G401 (cell line): ENCODE data around the gene LGI1. TPM values are rescaled to one million over a fixed set of nuclear protein-coding genes. Genes with fewer than 3 reads are reported as not detected.

ENCODE experiments used
- DNase-seq: peaks from one replicate; pipeline ENCODE4 v3.0.0-alpha.2; 2015; ENCODE audit warnings: low spot score
- in situ Hi-C: cut with HindIII; loops from 2 replicates; pipeline ENCODE4 v1.10.0; 2016; ENCODE audit warnings: low sequenced_read_pairs, mixed read lengths
- total RNA-seq: library from RNA; depleted of rRNA; stranded (reverse); fragments of >200 nt; shearing (Covaris generic); gene quantifications from 2 replicates; pipeline ENCODE4 v1.2.3, GENCODE V29; 2014; rRNA removed

Gene LGI1
- total RNA-seq, 1 experiment from 2014 or later, result 92.7 TPM

DNA sequence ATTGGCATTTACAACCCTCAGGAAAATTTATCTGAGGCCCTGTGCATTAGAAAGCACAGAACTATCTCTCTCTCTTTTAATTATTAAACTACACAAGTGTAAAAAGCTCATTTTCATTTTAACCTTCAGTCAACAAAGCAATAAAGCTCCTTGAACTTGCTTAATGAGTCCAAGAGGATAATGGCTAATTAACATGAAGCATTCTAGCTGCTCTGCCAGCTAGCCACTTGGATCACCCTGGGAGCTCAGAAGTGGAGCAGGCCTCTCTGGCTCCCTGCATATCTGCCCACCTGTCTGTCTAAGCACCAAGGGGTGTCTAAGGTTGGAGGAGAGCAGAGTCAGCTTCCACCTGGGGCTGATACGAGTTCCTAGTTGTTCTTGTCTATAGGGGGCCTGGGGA, 80.1 kb downstream of the LGI1 start:
- DNase-seq, result peak; percentile 47
- in situ Hi-C loops, result no loop called here

DNA sequence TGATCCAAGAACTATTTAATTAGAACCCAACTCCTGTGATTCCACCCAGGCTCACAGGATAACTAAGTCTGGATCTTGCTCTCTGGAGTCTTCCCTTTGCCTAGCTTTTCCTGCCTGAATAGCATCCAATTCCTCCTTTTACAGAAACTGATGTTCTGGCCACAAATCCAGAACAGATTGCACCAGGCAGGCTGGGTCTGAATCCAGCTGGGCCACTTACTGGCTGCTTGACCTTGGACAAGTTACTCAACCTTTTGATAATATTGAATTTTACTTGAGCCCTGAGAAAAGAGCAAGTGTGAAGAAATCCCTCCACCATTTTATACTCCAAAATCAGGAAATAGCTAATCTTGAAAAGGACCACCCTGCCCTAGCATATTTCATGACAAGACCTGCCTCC, 80.5 kb downstream of the LGI1 start:
- in situ Hi-C loops, result no loop called here

GRCh38 chr10:93841961-93842360, 84.2 kb downstream of the LGI1 start:
- in situ Hi-C loops, result no loop called here
- no peak for DNase-seq

More for the DNA sequence above, 80.5 kb downstream of the LGI1 start:
- peak; percentile 31 for DNase-seq

DNA sequence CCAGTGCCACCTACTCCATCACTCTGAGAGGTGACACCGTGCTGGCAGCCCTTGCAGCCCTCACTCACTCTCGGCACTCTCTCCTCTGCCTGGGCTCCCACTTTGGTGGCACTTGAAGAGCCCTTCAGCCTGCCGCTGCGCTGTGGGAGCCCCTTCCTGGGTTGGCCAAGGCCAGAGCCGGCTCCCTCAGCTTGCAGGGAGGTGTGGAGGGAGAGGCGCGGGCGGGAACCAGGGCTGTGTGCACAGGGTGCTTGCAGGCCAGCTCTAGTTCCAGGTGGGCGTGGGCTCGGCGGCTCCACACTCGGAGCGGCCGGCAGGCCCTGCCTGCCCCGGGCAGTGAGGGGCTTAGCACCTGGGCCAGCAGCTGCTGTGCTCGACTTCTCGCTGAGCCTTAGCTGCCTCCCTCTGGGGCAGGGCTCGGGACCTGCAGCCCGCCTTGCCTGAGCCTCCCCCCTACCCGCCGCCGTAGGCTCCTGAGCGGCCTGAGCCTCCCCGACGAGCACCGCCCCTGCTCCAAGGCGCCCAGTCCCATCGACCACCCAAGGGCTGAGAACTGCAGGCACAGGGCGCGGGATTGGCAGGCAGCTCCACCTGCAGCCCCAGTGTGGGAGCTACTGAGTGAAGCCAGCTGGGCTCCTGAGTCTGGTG, 87.4 kb downstream of the LGI1 start:
- DNase-seq, result no peak
- in situ Hi-C loops, result no loop called here

Other genes starting within 250 kb of the LGI1 start
- not detected in 2 replicates for gene FFAR4, start 191.3 kb upstream of the LGI1 start, total RNA-seq
- not detected in 2 replicates for gene RBP4, start 156.7 kb upstream of the LGI1 start, total RNA-seq
- gene PDE6C, start 145.4 kb upstream of the LGI1 start, total RNA-seq, result not detected in 2 replicates
- 2.7 and 4.3 TPM in 2 replicates for gene FRA10AC1, start 55.3 kb upstream of the LGI1 start, total RNA-seq
- gene SLC35G1, start 136.0 kb downstream of the LGI1 start, total RNA-seq, result 5.6 and 7.9 TPM in 2 replicates
- 2.3 and 3.2 TPM in 2 replicates for gene PLCE1, start 236.0 kb downstream of the LGI1 start, total RNA-seq